GM23338 (cell line): ENCODE data around the gene OR4D1.

ENCODE experiments used
- CREB1 ChIP-seq: fragments of 250-450 bp; sonication (Bioruptor Pico); IDR thresholded peaks from 2 replicates; pipeline ENCODE4 v1.5.0; 2020; ENCODE audit warnings: low read depth, mild to moderate bottlenecking, moderate library complexity
- EZH2 ChIP-seq: fragments of 200-600 bp; sonication (generic); IDR thresholded peaks from one replicate; pipeline ENCODE4 v1.8.0; 2017; ENCODE audit warnings: antibody characterized with exemption, mild to moderate bottlenecking, low read depth; ENCODE audit not compliant: unreplicated experiment
- EZH2phosphoT487 ChIP-seq: fragments of 200-600 bp; sonication (generic); IDR thresholded peaks from one replicate; pipeline ENCODE4 v1.8.1; 2018; ENCODE audit warnings: antibody characterized with exemption; ENCODE audit not compliant: unreplicated experiment
- JUNB ChIP-seq: IDR thresholded peaks from one replicate; pipeline ENCODE4 v1.6.1; 2016; ENCODE audit warnings: antibody characterized with exemption; ENCODE audit not compliant: unreplicated experiment
- POLR2AphosphoS5 ChIP-seq: IDR thresholded peaks from 2 replicates; pipeline ENCODE4 v1.6.1; 2016; ENCODE audit warnings: antibody characterized with exemption, low read depth
- ZNF114 ChIP-seq: fragments of 250-450 bp; sonication (Bioruptor Pico); IDR thresholded peaks from 2 replicates; pipeline ENCODE4 v1.5.0; 2020; ENCODE audit warnings: mild to moderate bottlenecking, moderate library complexity
- TF ChIP-seq, protein P1 (sequence below), 2 experiments: fragments of 200-600 bp in 1 of 2; sonication (generic) in 1 of 2; conservative IDR thresholded peaks; 2 replicates each; pipeline versions ENCODE4 v1.5.1 to v1.6.1; 2016 to 2017; ENCODE audit warnings: antibody characterized with exemption in 2 of 2, low read depth in 2 of 2, mild to moderate bottlenecking in 2 of 2, moderate library complexity in 1 of 2
- TF ChIP-seq, protein P2 (sequence below): IDR thresholded peaks from one replicate; pipeline ENCODE4 v1.6.1; 2018; ENCODE audit warnings: antibody characterized with exemption; ENCODE audit not compliant: unreplicated experiment

- TF ChIP-seq, protein P1, sequence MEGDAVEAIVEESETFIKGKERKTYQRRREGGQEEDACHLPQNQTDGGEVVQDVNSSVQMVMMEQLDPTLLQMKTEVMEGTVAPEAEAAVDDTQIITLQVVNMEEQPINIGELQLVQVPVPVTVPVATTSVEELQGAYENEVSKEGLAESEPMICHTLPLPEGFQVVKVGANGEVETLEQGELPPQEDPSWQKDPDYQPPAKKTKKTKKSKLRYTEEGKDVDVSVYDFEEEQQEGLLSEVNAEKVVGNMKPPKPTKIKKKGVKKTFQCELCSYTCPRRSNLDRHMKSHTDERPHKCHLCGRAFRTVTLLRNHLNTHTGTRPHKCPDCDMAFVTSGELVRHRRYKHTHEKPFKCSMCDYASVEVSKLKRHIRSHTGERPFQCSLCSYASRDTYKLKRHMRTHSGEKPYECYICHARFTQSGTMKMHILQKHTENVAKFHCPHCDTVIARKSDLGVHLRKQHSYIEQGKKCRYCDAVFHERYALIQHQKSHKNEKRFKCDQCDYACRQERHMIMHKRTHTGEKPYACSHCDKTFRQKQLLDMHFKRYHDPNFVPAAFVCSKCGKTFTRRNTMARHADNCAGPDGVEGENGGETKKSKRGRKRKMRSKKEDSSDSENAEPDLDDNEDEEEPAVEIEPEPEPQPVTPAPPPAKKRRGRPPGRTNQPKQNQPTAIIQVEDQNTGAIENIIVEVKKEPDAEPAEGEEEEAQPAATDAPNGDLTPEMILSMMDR (conservative IDR thresholded peaks at IDR 0.05; ENCODE audit: low read depth in 2 of 2): no peak
- TF ChIP-seq EZH2 (no peak), JUNB (no peak), EZH2phosphoT487 (no peak), POLR2AphosphoS5 (no peak), CREB1 (CRISPR knock-in tag) (no peak), ZNF114 (CRISPR knock-in tag) (no peak)
- TF ChIP-seq, protein P2, sequence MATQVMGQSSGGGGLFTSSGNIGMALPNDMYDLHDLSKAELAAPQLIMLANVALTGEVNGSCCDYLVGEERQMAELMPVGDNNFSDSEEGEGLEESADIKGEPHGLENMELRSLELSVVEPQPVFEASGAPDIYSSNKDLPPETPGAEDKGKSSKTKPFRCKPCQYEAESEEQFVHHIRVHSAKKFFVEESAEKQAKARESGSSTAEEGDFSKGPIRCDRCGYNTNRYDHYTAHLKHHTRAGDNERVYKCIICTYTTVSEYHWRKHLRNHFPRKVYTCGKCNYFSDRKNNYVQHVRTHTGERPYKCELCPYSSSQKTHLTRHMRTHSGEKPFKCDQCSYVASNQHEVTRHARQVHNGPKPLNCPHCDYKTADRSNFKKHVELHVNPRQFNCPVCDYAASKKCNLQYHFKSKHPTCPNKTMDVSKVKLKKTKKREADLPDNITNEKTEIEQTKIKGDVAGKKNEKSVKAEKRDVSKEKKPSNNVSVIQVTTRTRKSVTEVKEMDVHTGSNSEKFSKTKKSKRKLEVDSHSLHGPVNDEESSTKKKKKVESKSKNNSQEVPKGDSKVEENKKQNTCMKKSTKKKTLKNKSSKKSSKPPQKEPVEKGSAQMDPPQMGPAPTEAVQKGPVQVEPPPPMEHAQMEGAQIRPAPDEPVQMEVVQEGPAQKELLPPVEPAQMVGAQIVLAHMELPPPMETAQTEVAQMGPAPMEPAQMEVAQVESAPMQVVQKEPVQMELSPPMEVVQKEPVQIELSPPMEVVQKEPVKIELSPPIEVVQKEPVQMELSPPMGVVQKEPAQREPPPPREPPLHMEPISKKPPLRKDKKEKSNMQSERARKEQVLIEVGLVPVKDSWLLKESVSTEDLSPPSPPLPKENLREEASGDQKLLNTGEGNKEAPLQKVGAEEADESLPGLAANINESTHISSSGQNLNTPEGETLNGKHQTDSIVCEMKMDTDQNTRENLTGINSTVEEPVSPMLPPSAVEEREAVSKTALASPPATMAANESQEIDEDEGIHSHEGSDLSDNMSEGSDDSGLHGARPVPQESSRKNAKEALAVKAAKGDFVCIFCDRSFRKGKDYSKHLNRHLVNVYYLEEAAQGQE: no peak
These were observed 39.0 kb upstream of the OR4D1 start for GRCh38 chr17:58109197-58109596.
